HCT116 (cell line): ENCODE measurements around the gene SLC12A4. TPM values are rescaled to one million over a fixed set of nuclear protein-coding genes. Genes with fewer than 3 reads are reported as not detected.

Experiments used
- ATAC-seq: fragments of 200-7000 bp; cut with Tn5 transposase; 2 replicates; pipeline ENCODE4 v1.9.1; 2020; ENCODE audit warnings: mild to moderate bottlenecking, moderate library complexity
- BruUV-seq: library from RNA; stranded (reverse); fragments of 400-500 nt; replicated peaks from 2 replicates; lab custom pipeline; 2021; lab: Mats Ljungman, UMichigan
- CTCF ChIA-PET: fragments of 300-600 bp; sonication (Branson Sonifier 250); formaldehyde crosslinking; loops from one replicate; lab custom pipeline; 2021; ENCODE audit warnings: antibody characterized with exemption; lab: Charles Lee
- POLR2A ChIA-PET: fragments of 300-600, 350-600 bp; sonication (Branson Sonifier 250); formaldehyde crosslinking; loops from one replicate; lab custom pipeline; 2021; ENCODE audit warnings: antibody characterized with exemption; lab: Charles Lee
- RAD21 ChIA-PET, 2 experiments: fragments of 300-600 bp; sonication (Branson Sonifier 250); formaldehyde crosslinking; loops; one replicate each; lab custom pipeline; 2023; ENCODE audit warnings: low total read pairs in 2 of 2; ENCODE audit not compliant: uncharacterized antibody in 2 of 2, unreplicated experiment in 2 of 2, low non-redundant PET in 1 of 2; lab: Charles Lee
- DNase-seq: peaks from one replicate; pipeline ENCODE4 v3.0.0-alpha.2; 2010; ENCODE audit warnings: low read depth, low spot score
- H2AFZ ChIP-seq: fragments of 200-600 bp; shearing (Covaris generic), sonication (generic); 2 replicates; pipeline ENCODE4 v1.6.1; 2017; ENCODE audit warnings: low read depth, mixed run types, mixed read lengths, antibody characterized with exemption, low read length; ENCODE audit not compliant: poor library complexity, severe bottlenecking
- H3K27ac ChIP-seq: 2 replicates; pipeline ENCODE4 v1.5.1; 2012; ENCODE audit warnings: low read depth, low read length
- H3K27me3 ChIP-seq: fragments of 200-600 bp; sonication (generic); 2 replicates; pipeline ENCODE4 v1.6.1; 2016; ENCODE audit warnings: mixed run types, low read length, mixed read lengths; ENCODE audit not compliant: insufficient read depth
- H3K36me3 ChIP-seq, 2 experiments: fragments of 200-500 bp in 1 of 2; fragments of 200-600 bp in 1 of 2; sonication (Bioruptor generic) in 1 of 2; sonication (generic) in 1 of 2; 2 replicates each; pipeline versions ENCODE4 v1.5.1 to v1.6.1; 2014 to 2016; ENCODE audit warnings: low read length in 2 of 2, inconsistent platforms in 1 of 2, mixed read lengths in 1 of 2, mixed run types in 1 of 2; ENCODE audit not compliant: insufficient read depth in 2 of 2, control insufficient read depth in 1 of 2
- H3K4me1 ChIP-seq, 2 experiments: fragments of 200-600 bp in 1 of 2; sonication (generic) in 1 of 2; 2 replicates each; pipeline versions ENCODE4 v1.5.1 to v1.6.1; 2012 to 2017; ENCODE audit warnings: low read length in 2 of 2, inconsistent platforms in 1 of 2, mild to moderate bottlenecking in 1 of 2, mixed read lengths in 1 of 2, mixed run types in 1 of 2, moderate library complexity in 1 of 2; ENCODE audit not compliant: insufficient read depth in 2 of 2, control insufficient read depth in 1 of 2
- H3K4me2 ChIP-seq: fragments of 200-600 bp; sonication (generic); 2 replicates; pipeline ENCODE4 v1.6.1; 2017; ENCODE audit warnings: mixed run types, low read length, mixed read lengths
- H3K4me3 ChIP-seq, 2 experiments: fragments of 200-600 bp in 1 of 2; sonication (generic) in 1 of 2; replicated peaks in 1 of 2; 2 replicates each; pipeline ENCODE4 v1.5.1; 2011 to 2016; ENCODE audit warnings: low read length in 2 of 2, control low read depth in 1 of 2, low read depth in 1 of 2, mild to moderate bottlenecking in 1 of 2, mixed read lengths in 1 of 2, mixed run types in 1 of 2
- H3K79me2 ChIP-seq: fragments of 200-600 bp; sonication (generic); 2 replicates; pipeline ENCODE4 v1.6.1; 2017; ENCODE audit warnings: mild to moderate bottlenecking, mixed run types, low read length, moderate library complexity, mixed read lengths; ENCODE audit not compliant: insufficient read depth
- H3K9ac ChIP-seq: fragments of 200-600 bp; sonication (generic); 2 replicates; pipeline ENCODE4 v1.6.1; 2016; ENCODE audit warnings: low read length, mixed read lengths
- H3K9me2 ChIP-seq: fragments of 200-600 bp; sonication (generic), shearing (Covaris generic); 2 replicates; pipeline ENCODE4 v1.6.1; 2017; ENCODE audit warnings: mixed run types, mild to moderate bottlenecking, moderate library complexity; ENCODE audit not compliant: insufficient read depth
- H3K9me3 ChIP-seq, 2 experiments: fragments of 200-500 bp in 1 of 2; fragments of 200-600 bp in 1 of 2; sonication (Bioruptor generic) in 1 of 2; sonication (generic) in 1 of 2; 2 replicates each; pipeline ENCODE4 v1.6.1; 2014 to 2017; ENCODE audit warnings: low read length in 2 of 2, mixed read lengths in 2 of 2, inconsistent platforms in 1 of 2, low read depth in 1 of 2, mild to moderate bottlenecking in 1 of 2, mixed run types in 1 of 2, moderate library complexity in 1 of 2; ENCODE audit not compliant: control insufficient read depth in 1 of 2, insufficient read depth in 1 of 2
- H4K20me1 ChIP-seq: fragments of 200-600 bp; sonication (generic), shearing (Covaris generic); 2 replicates; pipeline ENCODE4 v1.6.1; 2017; ENCODE audit warnings: mixed run types, mild to moderate bottlenecking, moderate library complexity; ENCODE audit not compliant: insufficient read depth
- ATF3 ChIP-seq: IDR thresholded peaks from 2 replicates; pipeline ENCODE4 v1.6.1; 2012
- CBX3 ChIP-seq: IDR thresholded peaks from 2 replicates; pipeline ENCODE4 v1.6.1; 2012; ENCODE audit warnings: low read depth
- CEBPB ChIP-seq: IDR thresholded peaks from 2 replicates; pipeline ENCODE4 v1.6.1; 2012; ENCODE audit warnings: low read depth
- FOSL1 ChIP-seq: IDR thresholded peaks from 2 replicates; pipeline ENCODE4 v1.6.1; 2012; ENCODE audit warnings: low read depth
- RAD21 ChIP-seq: IDR thresholded peaks from 2 replicates; pipeline ENCODE4 v1.6.1; 2012; ENCODE audit warnings: low read depth, mild to moderate bottlenecking
- YY1 ChIP-seq: IDR thresholded peaks from 2 replicates; pipeline ENCODE4 v1.6.1; 2011; ENCODE audit warnings: low read length, low read depth, moderate library complexity, mild to moderate bottlenecking; ENCODE audit not compliant: insufficient replicate concordance; ENCODE audit errors: extremely low read depth
- ZNF274 ChIP-seq: fragments of 200-500 bp; sonication (Bioruptor generic); IDR thresholded peaks from 2 replicates; pipeline ENCODE4 v1.6.1; 2014; ENCODE audit warnings: mild to moderate bottlenecking, low read depth, low read length, inconsistent platforms
- intact Hi-C: fragments of 100-400 bp; cut with micrococcal nuclease; formaldehyde crosslinking; loops from 2 replicates; pipeline ENCODE4 v1.10.0; 2022
- total RNA-seq: library from RNA; stranded (reverse); gene quantifications from one replicate; pipeline ENCODE4 v1.2.1, GENCODE V29; 2021; ENCODE audit not compliant: unreplicated experiment
- TF ChIP-seq, protein P1 (sequence below): IDR thresholded peaks from 2 replicates; pipeline ENCODE4 v1.6.1; 2012

The SLC12A4 gene
- total RNA-seq, 1 experiment from 2014 or later: 46.0 TPM

GRCh38 chr16:67971111-67971510 lies 2.7 kb upstream of the SLC12A4 start:
- Histone ChIP-seq H3K4me1 (peaks cover 15 to 21% of the 10 kb centered on the region in 2 experiments), H3K4me2 (no peak overlapping the region), H4K20me1 (no peaks in the 10 kb centered on the region), H3K27me3 (no peaks in the 10 kb centered on the region), H3K79me2 (peaks cover 22% of the 10 kb centered on the region), H3K9me3 (no peaks in the 10 kb centered on the region), H3K9me2 (no peaks in the 10 kb centered on the region), H3K4me3 (no peak overlapping the region), H3K9ac (no peak overlapping the region), H2AFZ (no peak overlapping the region), H3K36me3 (no peaks in the 10 kb centered on the region), H3K27ac (no peak overlapping the region)
- TF ChIP-seq ATF3 (no peak), RAD21 (no peak), CEBPB (no peak), CBX3 (no peak), FOSL1 (no peak)
- no TSS peak for BruUV-seq
- ATAC-seq (no peak), DNase-seq (no peak)
- RAD21 ChIA-PET: no interaction called here
- POLR2A ChIA-PET: no interaction called here
- intact Hi-C loops: no loop called here
- CTCF ChIA-PET: no interaction called here

DNA sequence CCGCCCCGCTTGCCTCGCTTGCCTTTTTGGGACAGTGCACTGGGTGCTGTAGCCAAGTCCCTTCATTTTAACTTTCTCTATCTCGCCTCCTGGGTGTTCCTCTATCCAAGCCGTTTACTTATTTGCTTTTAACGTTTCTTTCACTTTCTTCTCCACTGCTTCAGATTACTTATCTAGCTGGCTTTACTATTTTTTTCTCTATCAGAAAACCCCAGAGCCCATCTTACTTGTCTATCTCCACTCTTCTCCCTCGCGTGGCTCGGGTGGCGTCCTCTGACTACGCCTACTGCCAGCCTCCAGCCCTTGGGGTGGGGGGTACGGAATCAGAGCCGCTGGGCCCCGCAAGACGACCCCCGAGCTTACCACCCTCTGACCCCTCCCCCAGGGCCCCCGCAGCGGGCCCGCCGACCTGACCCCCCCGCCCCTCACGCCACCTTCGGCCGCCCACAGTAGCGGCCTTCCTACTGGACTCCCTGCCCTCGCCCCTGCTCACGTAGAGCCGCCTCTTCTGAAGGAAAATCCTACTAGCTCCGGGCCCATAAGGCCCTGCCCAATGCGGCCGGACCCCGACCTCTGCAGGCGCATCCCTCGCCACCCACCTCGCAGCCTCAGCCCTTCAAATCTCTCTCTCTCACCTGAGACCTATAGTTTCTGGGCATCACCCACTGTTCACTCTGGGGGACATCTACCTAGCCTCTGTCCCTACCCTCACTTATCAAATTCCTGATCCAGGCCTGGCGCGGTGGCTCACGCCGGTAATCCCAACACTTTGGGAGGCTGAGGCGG lies 1.0 kb upstream of the SLC12A4 start:
- Histone ChIP-seq H3K4me1 (peaks cover 21 to 26% of the 10 kb centered on the region in 2 experiments), H3K9ac (0 out of 2 replicates have a peak overlapping the region, but pooled peaks have one; percentile 92), H3K9me3 (no peaks in the 10 kb centered on the region), H3K4me3 (no peak overlapping the region), H3K4me2 (peak overlapping the region; percentile 87; the same call in 1 of the 2 replicates), H2AFZ (peak overlapping the region; percentile 20), H3K27ac (peak overlapping the region; percentile 87), H4K20me1 (no peaks in the 10 kb centered on the region), H3K36me3 (no peaks in the 10 kb centered on the region), H3K27me3 (no peaks in the 10 kb centered on the region), H3K9me2 (no peaks in the 10 kb centered on the region), H3K79me2 (peaks cover 30% of the 10 kb centered on the region)
- intact Hi-C loops: no loop called here
- POLR2A ChIA-PET: no interaction called here
- BruUV-seq: no TSS peak
- CTCF ChIA-PET: no interaction called here
- RAD21 ChIA-PET: no interaction called here
- DNase-seq (no peak), ATAC-seq (no peak)
- TF ChIP-seq YY1 (no peak), ATF3 (no peak), ZNF274 (no peak)
- TF ChIP-seq, protein P1, sequence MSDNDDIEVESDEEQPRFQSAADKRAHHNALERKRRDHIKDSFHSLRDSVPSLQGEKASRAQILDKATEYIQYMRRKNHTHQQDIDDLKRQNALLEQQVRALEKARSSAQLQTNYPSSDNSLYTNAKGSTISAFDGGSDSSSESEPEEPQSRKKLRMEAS: no peak
